Panc1 (cell line): ENCODE measurements around the gene IRF3. TPM values are rescaled to one million over a fixed set of nuclear protein-coding genes. Genes with fewer than 3 reads are reported as not detected.

Experiments
- ATAC-seq: fragments of 200-7000 bp; cut with Tn5 transposase; 2 replicates; pipeline ENCODE4 v1.9.1; 2020; ENCODE audit warnings: mild to moderate bottlenecking, moderate library complexity
- BruUV-seq: library from RNA; stranded (reverse); fragments of 400-500 nt; replicated peaks from 2 replicates; lab custom pipeline; 2021; lab: Mats Ljungman, UMichigan
- CTCF ChIA-PET: fragments of 300-600 bp; sonication (Branson Sonifier 250); formaldehyde crosslinking; loops from one replicate; lab custom pipeline; 2022; ENCODE audit warnings: antibody characterized with exemption; lab: Charles Lee
- POLR2A ChIA-PET: fragments of 300-600 bp; sonication (Branson Sonifier 250); formaldehyde crosslinking; loops from one replicate; lab custom pipeline; 2022; ENCODE audit warnings: antibody characterized with exemption; lab: Charles Lee
- DNase-seq: peaks from one replicate; pipeline ENCODE4 v3.0.0-alpha.2; 2010; ENCODE audit warnings: low read depth, low spot score
- H3K27ac ChIP-seq: 2 replicates; pipeline ENCODE4 v1.5.1; 2011; ENCODE audit warnings: mild to moderate bottlenecking, low read length, inconsistent platforms
- H3K27me3 ChIP-seq: fragments of 200-500 bp; sonication (Bioruptor generic); 2 replicates; pipeline ENCODE4 v1.6.0; 2014; ENCODE audit warnings: low read length, inconsistent platforms; ENCODE audit not compliant: control insufficient read depth, insufficient read depth
- H3K36me3 ChIP-seq: fragments of 200-500 bp; sonication (Bioruptor generic); 2 replicates; pipeline ENCODE4 v1.5.1; 2014; ENCODE audit warnings: inconsistent platforms, mild to moderate bottlenecking, low read length, moderate library complexity; ENCODE audit not compliant: control insufficient read depth, insufficient read depth
- H3K4me1 ChIP-seq: 2 replicates; pipeline ENCODE4 v1.5.1; 2011; ENCODE audit warnings: inconsistent platforms, mild to moderate bottlenecking, low read length, moderate library complexity; ENCODE audit not compliant: control insufficient read depth, insufficient read depth
- H3K4me3 ChIP-seq, 2 experiments: 2 replicates each; pipeline ENCODE4 v1.5.1; 2011 to 2012; ENCODE audit warnings: low read depth in 2 of 2, low read length in 2 of 2, mild to moderate bottlenecking in 2 of 2, inconsistent platforms in 1 of 2, moderate library complexity in 1 of 2
- H3K9me3 ChIP-seq: fragments of 200-500 bp; sonication (Bioruptor generic); 2 replicates; pipeline ENCODE4 v1.5.1; 2014; ENCODE audit warnings: low read depth, mild to moderate bottlenecking, inconsistent platforms, low read length, moderate library complexity; ENCODE audit not compliant: control insufficient read depth, insufficient read depth
- CTCF ChIP-seq: fragments of 450-650 bp; IDR thresholded peaks from 2 replicates; pipeline ENCODE4 v1.5.1; 2017; ENCODE audit warnings: mild to moderate bottlenecking
- POLR2AphosphoS5 ChIP-seq: IDR thresholded peaks from 2 replicates; pipeline ENCODE4 v1.6.1; 2012; ENCODE audit warnings: mild to moderate bottlenecking, low read depth, low read length, moderate library complexity
- SIN3A ChIP-seq: IDR thresholded peaks from 2 replicates; pipeline ENCODE4 v1.6.1; 2012; ENCODE audit warnings: low read depth, mild to moderate bottlenecking, low read length, moderate library complexity, borderline replicate concordance; ENCODE audit not compliant: insufficient read depth
- TCF7L2 ChIP-seq: IDR thresholded peaks from 2 replicates; pipeline ENCODE4 v1.6.1; 2011; ENCODE audit warnings: mild to moderate bottlenecking, low read depth, low read length, inconsistent platforms
- in situ Hi-C: cut with HindIII; loops from 2 replicates; pipeline ENCODE4 v1.10.0; 2016; ENCODE audit warnings: low sequenced_read_pairs, low pct_unique_long_range_greater_than_20kb
- intact Hi-C: fragments of 100-400 bp; cut with micrococcal nuclease; formaldehyde crosslinking; loops from one replicate; pipeline ENCODE4 v1.10.0; 2022; ENCODE audit not compliant: unreplicated experiment
- total RNA-seq: library from RNA; stranded (reverse); gene quantifications from one replicate; pipeline ENCODE4 v1.2.1, GENCODE V29; 2021; ENCODE audit not compliant: unreplicated experiment
- TF ChIP-seq, protein P1 (sequence below), 2 experiments: IDR thresholded peaks; 2 replicates each; pipeline ENCODE4 v1.6.1; 2011 to 2012; ENCODE audit warnings: low read depth in 2 of 2, control low read depth in 1 of 2, low read length in 1 of 2, mild to moderate bottlenecking in 1 of 2, moderate library complexity in 1 of 2; ENCODE audit not compliant: insufficient read depth in 1 of 2

The IRF3 gene
- total RNA-seq, 1 experiment from 2014 or later, result 109 TPM

DNA sequence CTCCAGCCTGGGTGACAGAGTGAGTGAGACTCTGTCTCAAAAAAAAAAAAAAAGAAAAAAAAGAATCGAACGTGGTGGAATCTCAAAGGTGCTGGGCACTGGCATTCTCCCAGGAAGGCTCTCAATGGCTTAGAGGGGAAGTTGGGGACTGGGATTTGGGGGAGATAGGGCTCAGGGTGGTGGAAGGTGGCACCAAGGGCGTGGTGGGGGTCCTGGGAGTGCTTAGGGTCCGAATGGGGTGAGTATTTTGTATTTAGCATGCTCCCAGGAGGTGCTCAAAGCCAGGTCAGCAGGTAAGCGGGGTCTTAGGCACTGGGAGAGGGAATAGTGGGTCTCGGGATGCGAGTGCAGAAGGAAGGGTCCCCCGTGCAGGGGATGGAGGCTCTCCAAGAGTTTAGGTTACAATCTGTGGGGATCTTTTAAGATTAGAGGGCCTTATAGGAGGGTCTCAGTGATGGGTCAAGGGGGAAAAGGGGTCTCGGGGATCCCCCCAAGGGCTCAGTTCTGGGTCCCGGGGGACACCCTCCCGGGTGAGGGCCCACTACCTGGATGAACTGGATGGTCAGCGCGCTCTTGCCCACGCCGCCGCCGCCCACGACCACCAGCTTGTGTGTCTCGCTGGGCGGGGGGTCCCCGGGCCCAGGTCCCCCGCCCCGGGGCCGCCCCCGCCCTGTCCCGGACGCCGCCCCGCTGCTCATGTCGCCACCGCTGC lies 26.1 kb downstream of the IRF3 start:
- ATAC-seq (no peak), DNase-seq (no peak)
- TSS peak; percentile 65 for BruUV-seq
- ChIA-PET CTCF (interaction anchor here (0.6 kb wide), 1 partner anchor 22 kb away, joined by 4 read pairs; no protein-coding TSS in a partner anchor), POLR2A (interaction anchor here (0.9 to 1.4 kb wide), 3 partner anchors 8 to 37 kb away, joined by 4 to 5 read pairs (median 4); partner anchors contain the start of gene PRMT1)
- Histone ChIP-seq H3K9me3 (no peaks in the 10 kb centered on the region), H3K4me1 (peaks cover 16% of the 10 kb centered on the region), H3K36me3 (peaks cover 4% of the 10 kb centered on the region; the same call in 1 of the 2 replicates), H3K27me3 (no peaks in the 10 kb centered on the region), H3K4me3 (peak overlapping the region; percentile 48 to 80), H3K27ac (peak overlapping the region; percentile 93)
- in situ Hi-C loops, result no loop called here
- intact Hi-C loops, result no loop called here
- no peak for TF ChIP-seq POLR2AphosphoS5
- no peak for TF ChIP-seq TCF7L2
- TF ChIP-seq, protein P1, sequence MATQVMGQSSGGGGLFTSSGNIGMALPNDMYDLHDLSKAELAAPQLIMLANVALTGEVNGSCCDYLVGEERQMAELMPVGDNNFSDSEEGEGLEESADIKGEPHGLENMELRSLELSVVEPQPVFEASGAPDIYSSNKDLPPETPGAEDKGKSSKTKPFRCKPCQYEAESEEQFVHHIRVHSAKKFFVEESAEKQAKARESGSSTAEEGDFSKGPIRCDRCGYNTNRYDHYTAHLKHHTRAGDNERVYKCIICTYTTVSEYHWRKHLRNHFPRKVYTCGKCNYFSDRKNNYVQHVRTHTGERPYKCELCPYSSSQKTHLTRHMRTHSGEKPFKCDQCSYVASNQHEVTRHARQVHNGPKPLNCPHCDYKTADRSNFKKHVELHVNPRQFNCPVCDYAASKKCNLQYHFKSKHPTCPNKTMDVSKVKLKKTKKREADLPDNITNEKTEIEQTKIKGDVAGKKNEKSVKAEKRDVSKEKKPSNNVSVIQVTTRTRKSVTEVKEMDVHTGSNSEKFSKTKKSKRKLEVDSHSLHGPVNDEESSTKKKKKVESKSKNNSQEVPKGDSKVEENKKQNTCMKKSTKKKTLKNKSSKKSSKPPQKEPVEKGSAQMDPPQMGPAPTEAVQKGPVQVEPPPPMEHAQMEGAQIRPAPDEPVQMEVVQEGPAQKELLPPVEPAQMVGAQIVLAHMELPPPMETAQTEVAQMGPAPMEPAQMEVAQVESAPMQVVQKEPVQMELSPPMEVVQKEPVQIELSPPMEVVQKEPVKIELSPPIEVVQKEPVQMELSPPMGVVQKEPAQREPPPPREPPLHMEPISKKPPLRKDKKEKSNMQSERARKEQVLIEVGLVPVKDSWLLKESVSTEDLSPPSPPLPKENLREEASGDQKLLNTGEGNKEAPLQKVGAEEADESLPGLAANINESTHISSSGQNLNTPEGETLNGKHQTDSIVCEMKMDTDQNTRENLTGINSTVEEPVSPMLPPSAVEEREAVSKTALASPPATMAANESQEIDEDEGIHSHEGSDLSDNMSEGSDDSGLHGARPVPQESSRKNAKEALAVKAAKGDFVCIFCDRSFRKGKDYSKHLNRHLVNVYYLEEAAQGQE (IDR thresholded peaks at IDR 0.05; ENCODE audit: insufficient read depth in 1 of 2, low read depth in 2 of 2, low read length in 1 of 2), result no peak
- no peak for TF ChIP-seq SIN3A
- TF ChIP-seq CTCF, result no peak

DNA sequence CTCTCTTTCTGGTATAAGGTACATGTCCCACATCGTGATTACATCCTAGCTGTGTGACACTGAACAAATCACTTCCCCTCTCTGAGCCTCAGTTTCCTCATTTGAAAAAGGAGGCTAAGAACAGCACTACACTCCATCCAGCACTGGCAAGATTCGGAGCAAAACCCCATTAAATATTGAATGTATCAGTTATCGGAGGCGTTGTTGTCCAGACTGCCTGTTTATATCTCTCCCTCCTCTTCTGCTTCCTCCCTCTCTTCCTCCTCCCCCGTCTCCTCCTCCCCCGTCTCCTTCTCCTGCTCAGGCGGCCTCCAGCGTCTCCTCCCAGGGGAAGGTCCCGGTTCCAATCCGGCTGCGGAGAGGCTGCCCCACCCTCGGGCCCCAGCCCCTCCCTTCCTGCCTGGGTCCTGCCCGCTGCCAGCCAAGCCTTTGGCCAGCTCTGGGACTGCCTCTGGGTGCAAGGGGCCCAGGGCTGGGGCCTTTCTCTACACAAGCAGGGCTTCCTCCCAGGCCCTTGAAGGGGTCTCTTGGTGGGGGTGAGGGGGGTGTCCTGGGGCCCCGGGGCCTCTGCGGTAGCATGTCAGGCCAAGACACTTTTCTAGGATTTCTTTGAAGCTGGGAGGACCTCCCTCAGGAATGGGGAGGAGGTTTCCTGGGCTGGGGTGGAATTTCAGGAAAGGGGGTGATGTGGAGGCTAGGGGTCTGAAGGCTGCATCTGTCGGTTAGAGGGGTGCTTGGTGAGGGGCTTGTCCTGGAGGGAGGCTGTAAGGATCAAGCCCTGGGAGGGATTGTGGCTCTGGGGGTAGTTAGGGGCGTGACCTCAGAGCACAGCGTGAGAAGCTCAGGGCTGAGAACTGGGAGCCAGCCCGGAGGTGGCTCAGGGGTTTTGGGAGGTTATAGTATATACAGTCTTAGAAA lies 27.6 kb downstream of the IRF3 start:
- BruUV-seq, result no TSS peak
- Histone ChIP-seq H3K4me1 (peaks cover 8% of the 10 kb centered on the region), H3K27me3 (no peaks in the 10 kb centered on the region), H3K36me3 (peaks cover 4% of the 10 kb centered on the region; the same call in 1 of the 2 replicates), H3K4me3 (peak overlapping the region; percentile 48 to 80), H3K9me3 (no peaks in the 10 kb centered on the region), H3K27ac (peak overlapping the region; percentile 93)
- TF ChIP-seq SIN3A (no peak), POLR2AphosphoS5 (no peak), TCF7L2 (no peak), CTCF (no peak)
- TF ChIP-seq, protein P1 (IDR thresholded peaks at IDR 0.05; ENCODE audit: insufficient read depth in 1 of 2, low read depth in 2 of 2, low read length in 1 of 2), result no peak
- intact Hi-C loops (no loop called here), in situ Hi-C loops (no loop called here)
- DNase-seq (no peak), ATAC-seq (peak; percentile 55)
- ChIA-PET POLR2A (interaction anchor here (0.7 kb wide), 1 partner anchor 129 kb away, joined by 7 read pairs; no protein-coding TSS in a partner anchor), CTCF (no interaction called here)
